ENCODE results near the gene GRPEL1. TPM values are rescaled to one million over a fixed set of nuclear protein-coding genes. Genes with fewer than 3 reads are reported as not detected.
A peak's percentile ranks its signal among the peaks of the same experiment; 100 is the strongest.

GRPEL1 gene
- polyA plus RNA-seq, 1 experiment: 21.1 TPM

DNA sequence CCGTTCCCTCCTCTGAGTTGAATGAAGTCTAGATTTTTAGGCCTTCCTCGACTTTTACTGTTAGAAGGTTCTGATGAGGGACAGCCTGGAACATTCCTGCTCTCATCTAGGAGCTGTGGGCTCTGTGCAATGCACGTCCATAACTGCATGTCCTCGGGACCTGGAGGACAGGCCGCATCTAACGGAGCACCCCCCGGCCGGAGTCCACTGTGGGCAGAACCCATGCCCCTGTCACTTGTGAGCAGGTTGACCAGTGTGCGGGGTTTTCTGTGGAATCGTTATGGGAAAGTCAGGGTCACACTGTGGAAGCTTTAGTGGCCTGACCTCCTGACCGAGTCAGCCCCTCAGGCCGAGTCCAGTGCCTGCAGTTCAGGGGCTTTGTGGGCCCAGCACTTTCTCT is 44.0 kb downstream of the GRPEL1 start:
- POLR2A ChIA-PET: no interaction called here
- peaks cover 18% of the 10 kb centered on the region for H3K36me3 ChIP-seq (ENCODE audit: control insufficient read depth, insufficient read depth, low read length)
- no peak for DNase-seq (ENCODE audit: low read depth)
- H3K27me3 ChIP-seq (ENCODE audit: control insufficient read depth, insufficient read depth, low read length): no peaks in the 10 kb centered on the region
- TF ChIP-seq, protein P1, sequence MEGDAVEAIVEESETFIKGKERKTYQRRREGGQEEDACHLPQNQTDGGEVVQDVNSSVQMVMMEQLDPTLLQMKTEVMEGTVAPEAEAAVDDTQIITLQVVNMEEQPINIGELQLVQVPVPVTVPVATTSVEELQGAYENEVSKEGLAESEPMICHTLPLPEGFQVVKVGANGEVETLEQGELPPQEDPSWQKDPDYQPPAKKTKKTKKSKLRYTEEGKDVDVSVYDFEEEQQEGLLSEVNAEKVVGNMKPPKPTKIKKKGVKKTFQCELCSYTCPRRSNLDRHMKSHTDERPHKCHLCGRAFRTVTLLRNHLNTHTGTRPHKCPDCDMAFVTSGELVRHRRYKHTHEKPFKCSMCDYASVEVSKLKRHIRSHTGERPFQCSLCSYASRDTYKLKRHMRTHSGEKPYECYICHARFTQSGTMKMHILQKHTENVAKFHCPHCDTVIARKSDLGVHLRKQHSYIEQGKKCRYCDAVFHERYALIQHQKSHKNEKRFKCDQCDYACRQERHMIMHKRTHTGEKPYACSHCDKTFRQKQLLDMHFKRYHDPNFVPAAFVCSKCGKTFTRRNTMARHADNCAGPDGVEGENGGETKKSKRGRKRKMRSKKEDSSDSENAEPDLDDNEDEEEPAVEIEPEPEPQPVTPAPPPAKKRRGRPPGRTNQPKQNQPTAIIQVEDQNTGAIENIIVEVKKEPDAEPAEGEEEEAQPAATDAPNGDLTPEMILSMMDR (IDR thresholded peaks at IDR 0.05; ENCODE audit: insufficient read depth, low read depth, low read length): no peak
- CTCF ChIA-PET: no interaction called here
- no peak overlapping the region for H3K4me3 ChIP-seq (ENCODE audit: low read depth, low read length)

DNA sequence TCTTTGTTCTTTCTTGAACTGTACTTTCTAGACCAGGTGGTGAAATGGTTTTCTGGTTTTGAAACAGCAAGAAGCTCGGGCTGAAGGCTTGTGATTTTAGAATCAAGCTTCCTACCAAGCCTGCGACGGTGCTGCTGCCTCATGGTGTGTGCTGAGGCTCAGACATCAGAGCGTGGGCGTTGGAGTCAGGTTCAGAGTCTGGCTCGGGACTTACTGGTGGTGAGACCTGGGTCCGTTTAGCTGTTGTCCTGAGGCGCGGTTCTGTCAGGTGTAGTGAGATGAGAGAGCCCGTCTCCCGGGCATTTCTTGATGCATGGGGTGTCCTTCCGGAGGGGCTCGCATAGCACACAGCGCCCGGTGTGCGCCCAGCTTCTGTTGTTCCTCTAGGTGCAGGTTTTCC is 44.4 kb downstream of the GRPEL1 start:
- TF ChIP-seq, protein P1 (IDR thresholded peaks at IDR 0.05; ENCODE audit: insufficient read depth, low read depth, low read length): no peak
- no peak for DNase-seq (ENCODE audit: low read depth)
- ChIA-PET POLR2A (interaction anchor here (1.4 kb wide), 1 partner anchor 11 kb away, joined by 3 read pairs; no protein-coding TSS in a partner anchor), CTCF (no interaction called here)
- no peaks in the 10 kb centered on the region for H3K27me3 ChIP-seq (ENCODE audit: control insufficient read depth, insufficient read depth, low read length)
- H3K36me3 ChIP-seq (ENCODE audit: control insufficient read depth, insufficient read depth, low read length): peaks cover 18% of the 10 kb centered on the region
- no peak overlapping the region for H3K4me3 ChIP-seq (ENCODE audit: low read depth, low read length)

DNA sequence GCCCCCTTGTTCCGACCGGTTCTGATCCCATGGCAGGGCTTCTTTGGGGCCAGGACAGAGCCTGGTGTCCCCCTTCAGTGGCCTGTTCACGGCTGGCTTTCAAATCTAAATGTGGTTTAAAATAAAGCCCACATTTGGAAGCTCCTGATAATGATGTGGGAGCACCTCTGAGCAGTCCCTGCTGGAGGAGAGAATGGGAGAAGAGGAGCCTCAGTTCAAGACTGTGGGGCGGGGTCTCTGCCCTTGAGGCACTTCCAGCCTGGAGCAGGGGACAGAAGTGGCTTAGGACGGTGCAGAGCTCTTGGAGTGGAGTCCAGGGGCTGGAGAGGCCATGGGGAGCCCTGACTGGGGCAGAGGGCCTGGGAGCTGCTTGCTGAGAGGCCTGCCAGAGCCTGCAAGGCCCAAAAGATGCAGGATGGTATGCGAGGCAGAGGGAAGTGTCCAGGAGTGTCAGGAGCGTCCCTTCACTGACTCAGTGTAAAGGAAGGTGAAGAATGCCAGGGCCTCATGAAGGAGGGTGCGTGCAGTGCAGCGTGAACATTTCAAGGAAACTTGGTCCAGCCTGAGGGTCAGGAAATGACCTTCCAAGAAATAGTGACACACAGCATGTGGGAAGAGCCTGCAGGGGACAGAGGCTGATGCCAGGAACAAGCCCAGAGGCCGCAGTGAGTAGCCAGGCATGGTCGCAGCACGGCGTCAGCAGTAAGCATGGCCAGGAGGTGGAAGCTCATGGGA is 45.8 kb downstream of the GRPEL1 start:
- peak; percentile 94 for DNase-seq (ENCODE audit: low read depth)
- ChIA-PET CTCF (interaction anchor here (0.9 kb wide), 1 partner anchor 21 kb away, joined by 6 read pairs; the partner anchor contains the start of gene TADA2B), POLR2A (interaction anchor here (1.4 kb wide), 1 partner anchor 13 kb away, joined by 3 read pairs; no protein-coding TSS in a partner anchor)
- H3K27me3 ChIP-seq (ENCODE audit: control insufficient read depth, insufficient read depth, low read length): no peaks in the 10 kb centered on the region
- H3K36me3 ChIP-seq (ENCODE audit: control insufficient read depth, insufficient read depth, low read length): peaks cover 16% of the 10 kb centered on the region
- TF ChIP-seq, protein P1 (IDR thresholded peaks at IDR 0.05; ENCODE audit: insufficient read depth, low read depth, low read length): 0 out of 2 replicates have a peak, but pooled peaks have one; percentile 4
- H3K4me3 ChIP-seq (ENCODE audit: low read depth, low read length): no peak overlapping the region

DNA sequence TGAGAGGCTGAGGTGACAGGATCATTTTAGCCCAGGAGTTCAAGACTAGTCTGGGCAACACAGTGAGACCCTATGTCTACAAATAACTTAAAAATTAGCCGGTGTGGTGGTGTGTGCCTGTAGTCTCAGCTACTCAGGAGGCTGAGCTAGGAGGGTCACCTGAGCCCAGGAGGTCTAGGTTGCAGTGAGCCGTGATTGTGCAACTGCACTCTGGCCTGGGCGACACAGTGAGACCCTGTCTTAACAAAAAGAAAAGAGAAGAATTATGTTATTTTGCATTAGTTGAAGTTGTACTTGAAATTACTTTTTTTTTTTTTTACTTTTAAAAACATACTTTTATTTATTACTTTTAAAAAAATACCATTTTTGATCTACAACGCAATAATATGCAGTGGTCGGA is 46.5 kb downstream of the GRPEL1 start:
- ChIA-PET CTCF (interaction anchor here (1.2 to 1.7 kb wide), 3 partner anchors 10 to 21 kb away, joined by 3 to 5 read pairs (median 4); partner anchors contain the start of gene TADA2B), POLR2A (interaction anchor here (0.6 kb wide), 1 partner anchor 109 kb away, joined by 3 read pairs; no protein-coding TSS in a partner anchor)
- peaks cover 19% of the 10 kb centered on the region for H3K36me3 ChIP-seq (ENCODE audit: control insufficient read depth, insufficient read depth, low read length)
- TF ChIP-seq, protein P1 (IDR thresholded peaks at IDR 0.05; ENCODE audit: insufficient read depth, low read depth, low read length): no peak
- no peak for DNase-seq (ENCODE audit: low read depth)
- no peaks in the 10 kb centered on the region for H3K27me3 ChIP-seq (ENCODE audit: control insufficient read depth, insufficient read depth, low read length)
- no peak overlapping the region for H3K4me3 ChIP-seq (ENCODE audit: low read depth, low read length)

DNA sequence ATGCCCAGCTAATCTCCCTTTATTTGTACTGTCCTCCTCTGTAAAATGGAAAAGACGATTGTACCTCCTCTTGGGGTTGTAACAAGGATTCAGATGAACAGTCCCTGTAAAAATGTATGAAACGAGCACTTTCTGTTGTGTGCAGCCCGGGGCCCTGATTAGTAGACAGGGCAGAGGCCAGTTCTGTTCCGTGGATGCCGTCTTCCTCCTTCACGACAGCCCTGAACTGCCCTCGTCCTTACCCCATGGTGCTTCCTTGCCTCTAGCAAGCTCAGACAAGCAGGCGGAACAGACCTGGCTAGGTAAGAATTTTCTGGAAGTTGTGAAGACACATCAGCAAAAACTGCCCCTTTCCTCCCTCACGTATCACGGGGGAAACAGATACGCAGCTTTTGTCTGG is 47.0 kb downstream of the GRPEL1 start:
- CTCF ChIA-PET: interaction anchor here (1.0 to 1.7 kb wide), 4 partner anchors 9 to 21 kb away, joined by 3 to 5 read pairs (median 4); partner anchors contain the start of gene TADA2B
- no peak for DNase-seq (ENCODE audit: low read depth)
- peaks cover 22% of the 10 kb centered on the region for H3K36me3 ChIP-seq (ENCODE audit: control insufficient read depth, insufficient read depth, low read length)

More for the DNA sequence above, 47.0 kb downstream of the GRPEL1 start:
- H3K4me3 ChIP-seq (ENCODE audit: low read depth, low read length): no peak overlapping the region
- POLR2A ChIA-PET: interaction anchor here (0.6 kb wide), 1 partner anchor 109 kb away, joined by 3 read pairs; no protein-coding TSS in a partner anchor
- no peaks in the 10 kb centered on the region for H3K27me3 ChIP-seq (ENCODE audit: control insufficient read depth, insufficient read depth, low read length)
- TF ChIP-seq, protein P1 (IDR thresholded peaks at IDR 0.05; ENCODE audit: insufficient read depth, low read depth, low read length): no peak

Data from BJ (cell line).